ENCODE data around the gene EFR3B. TPM values are rescaled to one million over a fixed set of nuclear protein-coding genes. Genes with fewer than 3 reads are reported as not detected.

Gene EFR3B
- total RNA-seq, 1 experiment from 2014 or later: not detected

DNA sequence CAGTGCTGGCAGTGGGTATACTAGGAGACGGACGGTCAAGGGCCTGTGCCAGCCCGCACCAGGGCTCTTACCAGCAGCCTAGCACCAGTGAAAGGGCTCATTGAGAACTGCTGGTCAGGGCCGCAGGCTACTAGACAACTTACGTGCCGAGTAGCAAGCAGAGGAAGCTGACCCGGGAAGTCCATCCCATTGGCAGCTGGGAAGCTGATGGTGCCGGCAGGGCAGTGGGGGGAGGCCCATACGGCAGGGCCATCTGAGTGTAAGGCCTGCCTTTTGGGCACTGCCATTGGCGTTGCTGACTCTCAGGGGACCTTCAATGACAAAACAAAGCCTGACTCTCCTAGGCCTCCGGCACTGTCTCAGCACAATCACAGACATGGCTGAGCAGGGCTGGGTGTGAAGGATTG, 20.6 kb downstream of the EFR3B start:
- Histone ChIP-seq H3K36me3 (ENCODE audit: low read depth) (no peaks in the 10 kb centered on the region), H3K9me3 (ENCODE audit: insufficient read depth, low read depth) (no peaks in the 10 kb centered on the region), H2AFZ (no peak overlapping the region), H3K4me3 (no peak overlapping the region), H3K27ac (no peak overlapping the region), H3F3A (ENCODE audit: insufficient read depth, low read depth) (no peaks in the 10 kb centered on the region), H3K4me1 (replicated peaks; ENCODE audit: insufficient read depth) (no peaks in the 10 kb centered on the region), H3K9me2 (ENCODE audit: insufficient read depth) (no peaks in the 10 kb centered on the region), H4K20me1 (ENCODE audit: insufficient read depth) (no peaks in the 10 kb centered on the region), H3K79me2 (ENCODE audit: low read depth) (no peaks in the 10 kb centered on the region), H3K27me3 (ENCODE audit: insufficient read depth, low read depth) (0 out of 2 replicates have a peak, but pooled peaks cover 8% of the 10 kb centered on the region), H3K4me2 (no peak overlapping the region)
- no peak for DNase-seq
- ChIA-PET CTCF (no interaction called here), POLR2A (ENCODE audit: unreplicated experiment) (no interaction called here)
- BruUV-seq (replicated peaks): no TSS peak
- intact Hi-C loops (cut with micrococcal nuclease; ENCODE audit: unreplicated experiment): no loop called here
- TF ChIP-seq, protein P1, sequence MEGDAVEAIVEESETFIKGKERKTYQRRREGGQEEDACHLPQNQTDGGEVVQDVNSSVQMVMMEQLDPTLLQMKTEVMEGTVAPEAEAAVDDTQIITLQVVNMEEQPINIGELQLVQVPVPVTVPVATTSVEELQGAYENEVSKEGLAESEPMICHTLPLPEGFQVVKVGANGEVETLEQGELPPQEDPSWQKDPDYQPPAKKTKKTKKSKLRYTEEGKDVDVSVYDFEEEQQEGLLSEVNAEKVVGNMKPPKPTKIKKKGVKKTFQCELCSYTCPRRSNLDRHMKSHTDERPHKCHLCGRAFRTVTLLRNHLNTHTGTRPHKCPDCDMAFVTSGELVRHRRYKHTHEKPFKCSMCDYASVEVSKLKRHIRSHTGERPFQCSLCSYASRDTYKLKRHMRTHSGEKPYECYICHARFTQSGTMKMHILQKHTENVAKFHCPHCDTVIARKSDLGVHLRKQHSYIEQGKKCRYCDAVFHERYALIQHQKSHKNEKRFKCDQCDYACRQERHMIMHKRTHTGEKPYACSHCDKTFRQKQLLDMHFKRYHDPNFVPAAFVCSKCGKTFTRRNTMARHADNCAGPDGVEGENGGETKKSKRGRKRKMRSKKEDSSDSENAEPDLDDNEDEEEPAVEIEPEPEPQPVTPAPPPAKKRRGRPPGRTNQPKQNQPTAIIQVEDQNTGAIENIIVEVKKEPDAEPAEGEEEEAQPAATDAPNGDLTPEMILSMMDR (conservative IDR thresholded peaks at IDR 0.05): no peak
- TF ChIP-seq EZH2 (IDR thresholded peaks at IDR 0.05; ENCODE audit: low read depth): no peak

- H4K20me1 ChIP-seq (ENCODE audit: insufficient read depth): no peaks in the 10 kb centered on the region
- ChIA-PET CTCF (interaction anchor here (0.7 kb wide), 1 partner anchor 9 kb away, joined by 3 read pairs; no protein-coding TSS in a partner anchor), POLR2A (ENCODE audit: unreplicated experiment) (no interaction called here)
- no TSS peak for BruUV-seq (replicated peaks)
- H3K79me2 ChIP-seq (ENCODE audit: low read depth): no peaks in the 10 kb centered on the region
- no peak overlapping the region for H3K27ac ChIP-seq
- H3K4me2 ChIP-seq: no peak overlapping the region
- H3K9me3 ChIP-seq (ENCODE audit: insufficient read depth, low read depth): no peaks in the 10 kb centered on the region
- no peaks in the 10 kb centered on the region for H3K4me1 ChIP-seq (replicated peaks; ENCODE audit: insufficient read depth)
- TF ChIP-seq, protein P1 (conservative IDR thresholded peaks at IDR 0.05): no peak
- TF ChIP-seq EZH2 (IDR thresholded peaks at IDR 0.05; ENCODE audit: low read depth): no peak
- H3K36me3 ChIP-seq (ENCODE audit: low read depth): no peaks in the 10 kb centered on the region
- no peak overlapping the region for H2AFZ ChIP-seq
- H3F3A ChIP-seq (ENCODE audit: insufficient read depth, low read depth): no peaks in the 10 kb centered on the region
- no peak overlapping the region for H3K4me3 ChIP-seq
- H3K9me2 ChIP-seq (ENCODE audit: insufficient read depth): no peaks in the 10 kb centered on the region
- H3K27me3 ChIP-seq (ENCODE audit: insufficient read depth, low read depth): no peaks in the 10 kb centered on the region
- DNase-seq: no peak
- intact Hi-C loops (cut with micrococcal nuclease; ENCODE audit: unreplicated experiment): no loop called here
Observed at GRCh38 chr2:25063876-25064660, 22.2 kb downstream of the EFR3B start.

- no peak overlapping the region for H3K4me3 ChIP-seq
- CTCF ChIA-PET: no interaction called here
- no peaks in the 10 kb centered on the region for H3K4me1 ChIP-seq (replicated peaks; ENCODE audit: insufficient read depth)
Observed at GRCh38 chr2:25065768-25066167, 23.9 kb downstream of the EFR3B start.

More at GRCh38 chr2:25065768-25066167, 23.9 kb downstream of the EFR3B start:
- H3K36me3 ChIP-seq (ENCODE audit: low read depth): no peaks in the 10 kb centered on the region
- no peak for DNase-seq
- BruUV-seq (replicated peaks): no TSS peak
- H3K9me2 ChIP-seq (ENCODE audit: insufficient read depth): no peaks in the 10 kb centered on the region
- POLR2A ChIA-PET (ENCODE audit: unreplicated experiment): no interaction called here
- no peaks in the 10 kb centered on the region for H4K20me1 ChIP-seq (ENCODE audit: insufficient read depth)
- no peaks in the 10 kb centered on the region for H3K9me3 ChIP-seq (ENCODE audit: insufficient read depth, low read depth)
- no peaks in the 10 kb centered on the region for H3K79me2 ChIP-seq (ENCODE audit: low read depth)
- no peaks in the 10 kb centered on the region for H3F3A ChIP-seq (ENCODE audit: insufficient read depth, low read depth)
- no peak overlapping the region for H3K4me2 ChIP-seq
- H3K27ac ChIP-seq: no peak overlapping the region
- no peaks in the 10 kb centered on the region for H3K27me3 ChIP-seq (ENCODE audit: insufficient read depth, low read depth)
- TF ChIP-seq EZH2 (IDR thresholded peaks at IDR 0.05; ENCODE audit: low read depth): no peak
- TF ChIP-seq, protein P1 (conservative IDR thresholded peaks at IDR 0.05): no peak
- intact Hi-C loops (cut with micrococcal nuclease; ENCODE audit: unreplicated experiment): no loop called here
- no peak overlapping the region for H2AFZ ChIP-seq

Data from PC-9 (cell line).